ENCODE measurements around the gene DTX3L.

DNA sequence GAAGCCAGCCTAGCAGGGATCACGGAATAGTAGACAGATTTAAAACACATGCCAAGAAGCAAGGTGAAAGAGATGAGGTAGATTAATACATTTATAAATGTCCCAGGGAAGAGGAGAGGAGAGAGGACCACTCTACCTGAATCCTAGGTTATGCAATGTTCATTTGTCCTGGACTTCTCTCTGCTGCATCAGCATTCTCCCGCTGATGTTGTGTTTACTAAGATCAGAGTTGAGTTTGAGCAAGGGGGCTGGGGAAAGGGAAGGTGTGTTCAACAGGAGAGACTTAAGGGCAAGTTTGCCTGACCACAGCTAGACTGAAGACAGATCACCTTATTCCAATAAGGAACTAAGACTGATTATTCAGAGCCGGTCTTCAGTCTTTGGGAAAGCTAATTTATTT lies 48.3 kb upstream of the DTX3L start:
- TF ChIP-seq, protein P1, sequence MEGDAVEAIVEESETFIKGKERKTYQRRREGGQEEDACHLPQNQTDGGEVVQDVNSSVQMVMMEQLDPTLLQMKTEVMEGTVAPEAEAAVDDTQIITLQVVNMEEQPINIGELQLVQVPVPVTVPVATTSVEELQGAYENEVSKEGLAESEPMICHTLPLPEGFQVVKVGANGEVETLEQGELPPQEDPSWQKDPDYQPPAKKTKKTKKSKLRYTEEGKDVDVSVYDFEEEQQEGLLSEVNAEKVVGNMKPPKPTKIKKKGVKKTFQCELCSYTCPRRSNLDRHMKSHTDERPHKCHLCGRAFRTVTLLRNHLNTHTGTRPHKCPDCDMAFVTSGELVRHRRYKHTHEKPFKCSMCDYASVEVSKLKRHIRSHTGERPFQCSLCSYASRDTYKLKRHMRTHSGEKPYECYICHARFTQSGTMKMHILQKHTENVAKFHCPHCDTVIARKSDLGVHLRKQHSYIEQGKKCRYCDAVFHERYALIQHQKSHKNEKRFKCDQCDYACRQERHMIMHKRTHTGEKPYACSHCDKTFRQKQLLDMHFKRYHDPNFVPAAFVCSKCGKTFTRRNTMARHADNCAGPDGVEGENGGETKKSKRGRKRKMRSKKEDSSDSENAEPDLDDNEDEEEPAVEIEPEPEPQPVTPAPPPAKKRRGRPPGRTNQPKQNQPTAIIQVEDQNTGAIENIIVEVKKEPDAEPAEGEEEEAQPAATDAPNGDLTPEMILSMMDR (IDR thresholded peaks at IDR 0.05), result no peak
- no peak for TF ChIP-seq POLR2A (IDR thresholded peaks at IDR 0.05)
